B cell (primary cell): Measurements from ENCODE around the gene SLC39A3. TPM values are rescaled to one million over a fixed set of nuclear protein-coding genes. Genes with fewer than 3 reads are reported as not detected.

ENCODE experiments used
- ATAC-seq: fragments of 200-7000 bp; cut with Tn5 transposase; one replicate; pipeline ENCODE4 v1.10.0; 2021; ENCODE audit warnings: low read depth, mild to moderate bottlenecking, moderate number of reproducible peaks, moderate library complexity
- CTCF ChIA-PET: fragments of 350-600 bp; sonication (Branson Sonifier 250); formaldehyde crosslinking; loops from one replicate; lab custom pipeline; 2021; ENCODE audit warnings: antibody characterized with exemption, inconsistent platforms; lab: Charles Lee
- POLR2A ChIA-PET: fragments of 350-600 bp; sonication (Branson Sonifier 250); formaldehyde crosslinking; loops from one replicate; lab custom pipeline; 2021; ENCODE audit warnings: antibody characterized with exemption; lab: Charles Lee
- DNase-seq: peaks from one replicate; pipeline ENCODE4 v3.0.0; 2013
- H2AFZ ChIP-seq: 2 replicates; pipeline ENCODE4 v1.6.1; 2012; ENCODE audit warnings: mild to moderate bottlenecking, low read depth, low read length; ENCODE audit not compliant: insufficient read depth, poor library complexity, severe bottlenecking
- H3K27ac ChIP-seq, 2 donors: 1 replicate in 1 of 2; 2 replicates in 1 of 2; pipeline ENCODE4 v1.5.1; 2012 to 2013; ENCODE audit warnings: low read length in 2 of 2, mild to moderate bottlenecking in 2 of 2, moderate library complexity in 1 of 2
- H3K27me3 ChIP-seq, 4 experiments: fragments of 200-600 bp in 1 of 4; sonication (generic) in 1 of 4; replicated peaks in 1 of 4; 1 replicate in 2 of 4; 2 replicates in 2 of 4; pipeline versions ENCODE4 v1.6.1 to v1.7.0; 2013 to 2016; ENCODE audit warnings: low read length in 3 of 4, mild to moderate bottlenecking in 2 of 4, mixed read lengths in 1 of 4, moderate library complexity in 1 of 4; ENCODE audit not compliant: insufficient read depth in 4 of 4, control insufficient read depth in 3 of 4; ENCODE audit errors: control extremely low read depth in 1 of 4
- H3K36me3 ChIP-seq, 2 experiments: replicated peaks in 1 of 2; 1 replicate in 1 of 2; 2 replicates in 1 of 2; pipeline versions ENCODE4 v1.6.1 to v1.7.1; 2013; ENCODE audit warnings: low read length in 1 of 2; ENCODE audit not compliant: insufficient read depth in 2 of 2, control insufficient read depth in 1 of 2; ENCODE audit errors: control extremely low read depth in 1 of 2, extremely low read depth in 1 of 2
- H3K4me1 ChIP-seq, 2 donors: fragments of 200-600 bp in 1 of 2; sonication (generic) in 1 of 2; 1 replicate in 1 of 2; 2 replicates in 1 of 2; pipeline versions ENCODE4 v1.5.1 to v1.6.1; 2013 to 2017; ENCODE audit warnings: low read length in 2 of 2; ENCODE audit not compliant: control insufficient read depth in 2 of 2, insufficient read depth in 2 of 2
- H3K4me2 ChIP-seq: replicated peaks from 2 replicates; pipeline ENCODE3; 2012; ENCODE audit warnings: mild to moderate bottlenecking, low read depth, low read length; ENCODE audit not compliant: poor library complexity, severe bottlenecking
- H3K4me3 ChIP-seq, 5 experiments: fragments of 200-600 bp in 1 of 5; sonication (generic) in 1 of 5; 1 replicate in 3 of 5; 2 replicates in 2 of 5; pipeline versions ENCODE4 v1.5.1 to v1.7.0; 2011 to 2016; ENCODE audit warnings: low read length in 4 of 5, mild to moderate bottlenecking in 4 of 5, low read depth in 2 of 5, control low read depth in 1 of 5, moderate library complexity in 1 of 5; ENCODE audit not compliant: insufficient read depth in 1 of 5; ENCODE audit errors: control extremely low read depth in 1 of 5, extremely low read depth in 1 of 5
- H3K79me2 ChIP-seq: fragments of 200-600 bp; sonication (generic); one replicate; pipeline ENCODE4 v1.6.0; 2016; ENCODE audit warnings: low read length; ENCODE audit not compliant: control insufficient read depth, insufficient read depth
- H3K9ac ChIP-seq: fragments of 200-600 bp; sonication (generic); 2 replicates; pipeline ENCODE4 v1.6.1; 2017; ENCODE audit warnings: mild to moderate bottlenecking, low read length, moderate library complexity
- H3K9me3 ChIP-seq, 3 donors: one replicate each; pipeline versions ENCODE4 v1.6.1 to v1.7.1; 2013; ENCODE audit warnings: low read length in 2 of 3; ENCODE audit not compliant: control insufficient read depth in 2 of 3, insufficient read depth in 1 of 3; ENCODE audit errors: control extremely low read depth in 1 of 3
- H4K20me1 ChIP-seq: 2 replicates; pipeline ENCODE4 v1.6.0; 2012; ENCODE audit warnings: mild to moderate bottlenecking, low read length; ENCODE audit not compliant: insufficient read depth, control insufficient read depth, poor library complexity, severe bottlenecking
- H3K27ac Mint-ChIP-seq: one replicate; pipeline ENCODE4 v1.8.0; 2021; ENCODE audit warnings: mixed read lengths
- H3K27me3 Mint-ChIP-seq: one replicate; pipeline ENCODE4 v1.8.0; 2021; ENCODE audit warnings: mixed read lengths
- H3K4me1 Mint-ChIP-seq: one replicate; pipeline ENCODE4 v1.8.0; 2021; ENCODE audit warnings: mixed read lengths
- H3K4me3 Mint-ChIP-seq: one replicate; pipeline ENCODE4 v1.8.0; 2021; ENCODE audit warnings: mixed read lengths
- H3K9me3 Mint-ChIP-seq: one replicate; pipeline ENCODE4 v1.8.0; 2022; ENCODE audit warnings: mixed read lengths; ENCODE audit not compliant: insufficient read depth
- EZH2 ChIP-seq: IDR thresholded peaks from 2 replicates; pipeline ENCODE4 v1.6.1; 2012; ENCODE audit warnings: borderline replicate concordance, low read depth, mild to moderate bottlenecking, moderate library complexity, low read length; ENCODE audit not compliant: insufficient read depth, poor library complexity, severe bottlenecking
- WGBS: methylation state at CpG from one replicate; pipeline ENCODE4 v1.1.5; 2013; ENCODE audit warnings: missing lambda C conversion rate; ENCODE audit not compliant: insufficient coverage; 5-methylcytosine and 5-hydroxymethylcytosine counted together
- intact Hi-C: fragments of 100-400 bp; cut with micrococcal nuclease; formaldehyde crosslinking; loops from one replicate; pipeline ENCODE4 v1.10.0; 2022
- polyA plus RNA-seq: library from polyadenylated mRNA; depleted of rRNA; stranded (reverse); fragments of >200 nt; gene quantifications from 2 replicates; pipeline ENCODE4 v1.2.3, GENCODE V29; 2012
- total RNA-seq, 2 donors: library from RNA; stranded (reverse); fragments of 120-200 nt in 1 of 2; gene quantifications; 1 replicate in 1 of 2; 2 replicates in 1 of 2; pipeline versions ENCODE4 v1.2.3 to v1.2.4, GENCODE V29; 2013 to 2022
- TF ChIP-seq, protein P1 (sequence below): fragments of 200-600 bp; IDR thresholded peaks from one replicate; pipeline ENCODE4 v1.8.0; 2022; ENCODE audit warnings: antibody characterized with exemption, mild to moderate bottlenecking

SLC39A3 gene
- total and polyA plus RNA-seq, 2 donors (not counting 1 experiment from before 2014, with no cell fraction given): 36.4 to 37.6 TPM

DNA sequence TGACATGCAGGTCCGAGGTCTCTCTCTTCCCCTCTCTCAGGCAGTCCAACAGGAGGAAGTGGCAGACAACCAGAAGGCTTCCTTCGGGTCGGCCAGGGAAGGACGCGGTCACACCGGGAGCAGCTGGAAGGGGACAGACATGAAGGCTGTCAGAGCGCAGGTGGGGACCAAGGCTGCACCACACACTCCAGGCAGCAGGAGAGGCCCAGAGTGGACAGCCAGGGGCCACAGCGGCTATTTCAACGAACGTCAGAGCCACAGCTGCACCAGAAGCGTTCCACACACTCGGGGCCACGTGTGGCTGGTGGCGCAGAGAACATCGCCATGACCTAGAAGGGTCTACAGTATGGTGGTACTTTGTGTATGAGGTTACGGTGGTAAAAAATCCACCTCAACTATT, 16.0 kb upstream of the SLC39A3 start:
- no peaks in the 10 kb centered on the region for H3K27me3 ChIP-seq
- H3K36me3 ChIP-seq: peaks cover 3 to 23% of the 10 kb centered on the region in 2 experiments
- H4K20me1 ChIP-seq: no peaks in the 10 kb centered on the region
- POLR2A ChIA-PET: no interaction called here
- no peak overlapping the region for H3K4me3 Mint-ChIP-seq
- no peak for DNase-seq
- H3K9me3 Mint-ChIP-seq: no peaks in the 10 kb centered on the region
- H3K4me3 ChIP-seq: no peak overlapping the region
- H3K9me3 ChIP-seq: no peaks in the 10 kb centered on the region
- no peak overlapping the region for H2AFZ ChIP-seq
- H3K27ac ChIP-seq: no peak overlapping the region
- no peaks in the 10 kb centered on the region for H3K4me1 ChIP-seq
- no peak for ATAC-seq
- no peaks in the 10 kb centered on the region for H3K27me3 Mint-ChIP-seq
- H3K4me2 ChIP-seq: no peak overlapping the region
- TF ChIP-seq, protein P1, sequence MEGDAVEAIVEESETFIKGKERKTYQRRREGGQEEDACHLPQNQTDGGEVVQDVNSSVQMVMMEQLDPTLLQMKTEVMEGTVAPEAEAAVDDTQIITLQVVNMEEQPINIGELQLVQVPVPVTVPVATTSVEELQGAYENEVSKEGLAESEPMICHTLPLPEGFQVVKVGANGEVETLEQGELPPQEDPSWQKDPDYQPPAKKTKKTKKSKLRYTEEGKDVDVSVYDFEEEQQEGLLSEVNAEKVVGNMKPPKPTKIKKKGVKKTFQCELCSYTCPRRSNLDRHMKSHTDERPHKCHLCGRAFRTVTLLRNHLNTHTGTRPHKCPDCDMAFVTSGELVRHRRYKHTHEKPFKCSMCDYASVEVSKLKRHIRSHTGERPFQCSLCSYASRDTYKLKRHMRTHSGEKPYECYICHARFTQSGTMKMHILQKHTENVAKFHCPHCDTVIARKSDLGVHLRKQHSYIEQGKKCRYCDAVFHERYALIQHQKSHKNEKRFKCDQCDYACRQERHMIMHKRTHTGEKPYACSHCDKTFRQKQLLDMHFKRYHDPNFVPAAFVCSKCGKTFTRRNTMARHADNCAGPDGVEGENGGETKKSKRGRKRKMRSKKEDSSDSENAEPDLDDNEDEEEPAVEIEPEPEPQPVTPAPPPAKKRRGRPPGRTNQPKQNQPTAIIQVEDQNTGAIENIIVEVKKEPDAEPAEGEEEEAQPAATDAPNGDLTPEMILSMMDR: no peak
- no peak for TF ChIP-seq EZH2
- H3K9ac ChIP-seq: no peak overlapping the region
- WGBS: 98% methylated on average over 6 of the region's 16 CpGs
- no peak overlapping the region for H3K27ac Mint-ChIP-seq
- no peaks in the 10 kb centered on the region for H3K4me1 Mint-ChIP-seq
- H3K79me2 ChIP-seq: no peaks in the 10 kb centered on the region
- intact Hi-C loops: no loop called here
- CTCF ChIA-PET: interaction anchor here (4.8 kb wide), 1 partner anchor 108 kb away, joined by 39 read pairs; no protein-coding TSS in a partner anchor

DNA sequence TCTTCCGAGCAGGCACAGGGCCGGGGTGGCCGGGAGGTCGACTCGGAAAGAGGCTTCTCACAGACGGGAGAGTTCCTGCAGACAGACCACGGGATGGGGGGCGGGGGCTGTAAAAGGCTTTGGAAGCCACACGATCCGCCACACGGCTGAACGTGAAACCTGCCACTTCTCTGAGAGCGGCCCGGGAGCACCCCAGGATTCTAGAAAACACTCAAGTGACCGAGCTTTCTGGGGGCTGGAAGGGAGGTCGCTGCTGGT, 15.6 kb upstream of the SLC39A3 start:
- H3K4me1 ChIP-seq: no peaks in the 10 kb centered on the region
- 98% methylated on average over 16 of the region's 16 CpGs for WGBS

More for the DNA sequence above, 15.6 kb upstream of the SLC39A3 start:
- Histone ChIP-seq H2AFZ (no peak overlapping the region), H3K9me3 (no peaks in the 10 kb centered on the region), H3K4me2 (no peak overlapping the region), H3K79me2 (no peaks in the 10 kb centered on the region), H3K27ac (no peak overlapping the region), H4K20me1 (no peaks in the 10 kb centered on the region), H3K4me3 (no peak overlapping the region), H3K9ac (no peak overlapping the region), H3K36me3 (peaks cover 3 to 19% of the 10 kb centered on the region in 2 experiments), H3K27me3 (no peaks in the 10 kb centered on the region)
- no peak overlapping the region for H3K27ac Mint-ChIP-seq
- H3K9me3 Mint-ChIP-seq: no peaks in the 10 kb centered on the region
- no peak for TF ChIP-seq EZH2
- TF ChIP-seq, protein P1: no peak
- POLR2A ChIA-PET: no interaction called here
- intact Hi-C loops: no loop called here
- CTCF ChIA-PET: interaction anchor here (4.8 kb wide), 1 partner anchor 107 kb away, joined by 39 read pairs; no protein-coding TSS in a partner anchor
- no peak overlapping the region for H3K4me3 Mint-ChIP-seq
- ATAC-seq (no peak), DNase-seq (no peak)
- no peaks in the 10 kb centered on the region for H3K4me1 Mint-ChIP-seq
- no peaks in the 10 kb centered on the region for H3K27me3 Mint-ChIP-seq
